Prostate gland (tissue), 2 donors: ENCODE data around the gene PC. TPM values are rescaled to one million over a fixed set of nuclear protein-coding genes. Genes with fewer than 3 reads are reported as not detected.

Experiments
- DNase-seq: peaks from one replicate; pipeline ENCODE4 v3.0.0-alpha.2; 2019; ENCODE audit warnings: low spot score
- H3K27ac ChIP-seq, 2 donors: fragments of 200-600 bp; sonication (generic); 2 replicates each; pipeline ENCODE4 v1.5.1; 2017 to 2019
- H3K27me3 ChIP-seq: fragments of 200-600 bp; sonication (generic); replicated peaks from 2 replicates; pipeline ENCODE4 v1.5.1; 2019; ENCODE audit not compliant: insufficient read depth
- H3K36me3 ChIP-seq, 2 donors: fragments of 200-600 bp; sonication (generic); 1 replicate in 1 of 2; 2 replicates in 1 of 2; pipeline versions ENCODE4 v1.5.1 to v1.8.1; 2017 to 2019
- H3K4me1 ChIP-seq: fragments of 200-600 bp; sonication (generic); replicated peaks from 2 replicates; pipeline ENCODE4 v1.5.1; 2019
- H3K4me3 ChIP-seq, 2 donors: fragments of 200-600 bp; sonication (generic); 2 replicates each; pipeline ENCODE4 v1.5.1; 2017 to 2019
- H3K9me3 ChIP-seq: fragments of 200-600 bp; sonication (generic); 2 replicates; pipeline ENCODE4 v1.5.1; 2017
- CTCF ChIP-seq, 4 experiments: fragments of 200-600 bp in 2 of 4; fragments of 450-650 bp in 2 of 4; sonication (generic) in 2 of 4; IDR thresholded peaks; 1 replicate in 3 of 4; 2 replicates in 1 of 4; pipeline ENCODE4 v1.5.1; 2016 to 2019; ENCODE audit warnings: antibody characterized with exemption in 4 of 4, mild to moderate bottlenecking in 2 of 4, moderate library complexity in 2 of 4
- POLR2A ChIP-seq: fragments of 450-650 bp; IDR thresholded peaks from one replicate; pipeline ENCODE4 v1.6.1; 2016; ENCODE audit warnings: antibody characterized with exemption, mild to moderate bottlenecking
- POLR2AphosphoS5 ChIP-seq: sonication (generic); formaldehyde crosslinking; IDR thresholded peaks from one replicate; pipeline ENCODE4 v1.6.1; 2017; ENCODE audit warnings: antibody characterized with exemption
- WGBS: methylation state at CpG from one replicate; pipeline ENCODE4 v1.1.5; 2018; 5-methylcytosine and 5-hydroxymethylcytosine counted together
- intact Hi-C: fragments of 100-400 bp; cut with DNase I; formaldehyde crosslinking; loops from one replicate; pipeline ENCODE4 v1.14.2; 2022
- total RNA-seq, 2 donors: library from RNA; depleted of rRNA; stranded (reverse); fragments of >200 nt; gene quantifications; one replicate each; pipeline ENCODE4 v1.1.0, GENCODE V29; 2016

PC gene
- total RNA-seq, 2 donors from 2014 or later: 42.8 to 43.4 TPM

- no peak for TF ChIP-seq CTCF (IDR thresholded peaks at IDR 0.05)
- TF ChIP-seq POLR2A: no peak
- no peak for TF ChIP-seq POLR2AphosphoS5
- intact Hi-C loops: loop anchor here (5.0 kb wide), 1 partner anchor 102 kb away; no protein-coding TSS in a partner anchor
- Histone ChIP-seq H3K4me1 (no peaks in the 10 kb centered on the region), H3K9me3 (no peaks in the 10 kb centered on the region), H3K36me3 (no peaks in the 10 kb centered on the region), H3K27ac (no peak overlapping the region), H3K27me3 (no peaks in the 10 kb centered on the region), H3K4me3 (no peak overlapping the region)
- 90% methylated on average over 33 of the region's 41 CpGs for WGBS
- no peak for DNase-seq
Measured at GRCh38 chr11:66859686-66860448, 98.3 kb downstream of the PC start.

- no peaks in the 10 kb centered on the region for H3K36me3 ChIP-seq
- intact Hi-C loops: loop anchor here (5.0 kb wide), 1 partner anchor 103 kb away; no protein-coding TSS in a partner anchor
- DNase-seq: no peak
- H3K4me1 ChIP-seq: no peaks in the 10 kb centered on the region
- no peaks in the 10 kb centered on the region for H3K27me3 ChIP-seq
- no peak overlapping the region for H3K4me3 ChIP-seq
- TF ChIP-seq CTCF (IDR thresholded peaks at IDR 0.05) (no peak), POLR2A (no peak), POLR2AphosphoS5 (no peak)
- H3K27ac ChIP-seq: no peak overlapping the region
- 86% methylated on average over 29 of the region's 29 CpGs for WGBS
- H3K9me3 ChIP-seq: no peaks in the 10 kb centered on the region
Measured at GRCh38 chr11:66858939-66859685, 99.1 kb downstream of the PC start.

GRCh38 chr11:66858186-66858938 lies 99.8 kb downstream of the PC start:
- Histone ChIP-seq H3K4me3 (no peak overlapping the region), H3K36me3 (no peaks in the 10 kb centered on the region), H3K9me3 (no peaks in the 10 kb centered on the region), H3K4me1 (no peaks in the 10 kb centered on the region), H3K27me3 (no peaks in the 10 kb centered on the region), H3K27ac (no peak overlapping the region)
- DNase-seq: no peak
- TF ChIP-seq POLR2A (no peak), POLR2AphosphoS5 (no peak), CTCF (IDR thresholded peaks at IDR 0.05) (no peak)
- intact Hi-C loops: loop anchor here (5.0 kb wide), 1 partner anchor 104 kb away; no protein-coding TSS in a partner anchor
- WGBS: 95% methylated on average over 57 of the region's 62 CpGs

GRCh38 chr11:66857927-66858185 lies 100.3 kb downstream of the PC start:
- no peak for TF ChIP-seq POLR2A
- TF ChIP-seq CTCF (IDR thresholded peaks at IDR 0.05): no peak
- no peak for TF ChIP-seq POLR2AphosphoS5
- intact Hi-C loops: loop anchor here (5.0 kb wide), 1 partner anchor 104 kb away; no protein-coding TSS in a partner anchor
- WGBS: 97% methylated on average over 19 of the region's 19 CpGs
- no peak for DNase-seq
- Histone ChIP-seq H3K27me3 (no peaks in the 10 kb centered on the region), H3K4me3 (no peak overlapping the region), H3K9me3 (no peaks in the 10 kb centered on the region), H3K36me3 (no peaks in the 10 kb centered on the region), H3K27ac (no peak overlapping the region), H3K4me1 (no peaks in the 10 kb centered on the region)
